HG02798 (cell line): ENCODE data around the gene DRD1.
"Not testable (repeated sequence)": the region's sequence is repeated elsewhere in the genome, so short reads cannot be mapped to it uniquely, and the experiment has no call there.

ENCODE experiments used
- ATAC-seq: cut with Tn5 transposase; IDR thresholded peaks from one replicate; pipeline ENCODE4 v1.9.1; 2021; ENCODE audit warnings: mild to moderate bottlenecking; ENCODE audit not compliant: unreplicated experiment, poor library complexity

Gene DRD1

DNA sequence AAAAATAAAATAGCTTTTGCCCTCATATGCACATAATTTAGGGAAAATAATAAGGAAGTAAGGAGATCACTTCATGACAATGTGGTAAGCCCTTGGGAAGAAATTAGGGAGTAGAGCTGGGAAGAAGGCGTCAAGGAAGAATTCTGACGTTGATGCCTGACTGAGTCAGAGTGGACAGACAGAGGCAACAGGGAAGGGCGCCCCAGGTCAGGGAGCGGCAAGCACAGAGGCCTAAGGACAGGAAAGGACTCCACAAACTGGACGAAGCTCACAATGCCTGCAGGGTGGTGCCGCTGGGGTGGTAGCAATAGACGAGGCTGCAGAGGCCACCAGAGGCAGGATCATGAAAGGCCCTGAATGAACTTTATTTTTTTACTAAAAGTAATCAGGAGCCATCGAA, 7.6 kb downstream of the DRD1 start:
- no peak for ATAC-seq

DNA sequence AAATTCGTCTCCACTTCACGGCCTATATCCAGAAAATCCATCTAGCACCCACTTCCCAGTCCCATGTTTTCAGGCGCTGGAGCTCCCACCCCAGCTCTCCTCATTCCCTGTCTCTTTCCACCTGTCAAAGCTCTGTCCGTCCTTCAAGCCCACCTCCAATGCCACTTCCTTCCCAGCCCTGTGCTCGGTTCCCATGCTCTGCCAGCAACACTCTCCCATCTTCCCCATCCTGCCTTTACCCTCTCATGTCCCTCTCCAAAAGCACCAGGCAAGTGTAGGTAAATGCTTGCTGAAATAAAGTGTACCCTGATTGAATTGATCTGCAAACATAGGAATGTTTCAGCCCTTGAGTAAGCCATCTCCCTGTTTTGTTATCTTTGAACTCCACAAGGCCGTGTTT, 9.2 kb downstream of the DRD1 start:
- ATAC-seq, result no peak

DNA sequence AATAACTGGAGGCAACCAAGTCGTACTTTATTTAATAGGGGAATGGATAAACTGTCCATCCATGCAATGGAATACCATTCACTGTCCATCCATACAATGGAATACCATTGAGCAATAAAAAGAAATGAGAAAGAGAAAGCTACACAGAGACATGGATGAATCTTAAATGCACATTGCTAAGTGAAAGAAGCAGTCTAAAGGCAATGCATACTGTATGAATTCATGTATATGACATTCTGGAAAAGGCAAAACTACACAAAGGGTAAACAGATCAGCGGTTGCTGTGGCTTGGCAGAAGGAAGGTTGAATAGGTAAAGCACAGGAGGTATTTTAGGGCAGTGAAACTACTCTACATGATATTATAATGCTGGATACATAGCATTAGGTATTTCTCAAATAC, 16.2 kb downstream of the DRD1 start:
- ATAC-seq, result no peak

DNA sequence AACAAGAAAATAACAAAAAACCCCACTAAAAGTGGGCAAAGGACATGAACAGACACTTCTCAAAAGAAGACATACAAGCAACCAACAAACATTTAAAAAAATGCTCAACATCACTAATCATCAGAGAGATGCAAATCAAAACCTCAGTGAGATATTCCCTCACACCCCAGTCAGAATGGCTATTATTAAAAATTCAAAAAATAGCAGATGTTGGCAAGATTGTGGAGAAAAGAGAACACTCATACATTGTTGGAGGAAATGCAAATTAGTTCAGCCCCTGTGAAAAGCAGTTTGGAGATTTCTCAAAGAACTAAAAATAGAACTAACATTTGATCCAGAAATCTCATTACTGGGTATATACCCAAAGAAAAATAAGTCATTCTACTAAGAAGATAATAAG, 19.4 kb downstream of the DRD1 start:
- ATAC-seq, result not testable (repeated sequence)

DNA sequence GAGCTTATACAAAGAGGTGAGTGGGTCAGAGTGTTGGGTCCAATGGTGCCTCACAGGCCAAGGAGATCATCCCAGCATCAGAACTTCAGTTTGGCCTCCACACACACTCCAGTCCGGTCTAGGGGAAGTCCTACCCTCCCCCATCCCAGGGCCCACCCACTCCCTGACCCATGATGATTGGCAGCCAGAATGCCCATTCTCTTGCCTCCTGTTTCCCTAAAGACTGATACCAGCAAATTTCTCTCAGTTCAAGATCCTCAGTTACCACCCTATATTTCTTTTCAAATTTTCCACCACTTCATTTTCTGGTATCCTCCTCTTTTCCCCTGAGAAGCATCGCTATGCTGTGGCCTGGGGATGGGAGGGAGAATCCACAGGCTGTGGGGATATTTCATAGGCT, 21.9 kb downstream of the DRD1 start:
- no peak for ATAC-seq

DNA sequence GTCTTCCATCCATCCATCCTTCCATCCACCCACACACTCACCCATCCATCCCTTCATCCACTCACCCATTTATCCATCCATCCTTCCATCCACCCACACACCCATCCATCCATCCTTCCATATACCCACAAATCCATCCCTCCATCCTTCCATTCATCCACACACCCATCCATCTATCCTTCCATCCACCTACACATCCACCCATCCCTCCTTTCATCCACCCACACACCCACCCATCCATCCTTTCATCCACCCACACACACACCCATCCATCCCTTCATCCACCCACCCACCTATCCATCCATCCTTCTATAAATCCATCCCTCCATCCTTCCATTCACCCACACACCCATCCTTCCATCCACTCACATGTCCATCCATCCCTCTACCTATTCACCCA, 23.6 kb downstream of the DRD1 start:
- ATAC-seq, result no peak

DNA sequence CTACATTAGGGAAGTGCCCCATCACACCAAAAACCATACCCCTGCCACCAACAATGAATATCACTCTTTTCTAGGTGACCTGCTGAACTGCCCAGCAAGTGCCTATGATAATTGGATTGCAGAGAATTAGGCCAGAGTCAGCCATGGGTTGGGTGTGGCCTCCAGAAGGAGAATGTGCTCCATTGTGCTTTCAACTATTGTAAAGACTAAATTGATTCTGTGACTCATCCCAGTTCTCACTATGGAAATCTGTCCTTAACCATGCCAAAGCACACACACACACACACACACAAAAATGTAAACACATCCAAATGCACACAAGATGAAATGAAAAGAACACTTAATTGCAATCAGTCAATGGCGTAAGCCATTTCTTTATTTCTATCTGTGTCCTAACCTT, 25.7 kb downstream of the DRD1 start:
- ATAC-seq, result no peak

DNA sequence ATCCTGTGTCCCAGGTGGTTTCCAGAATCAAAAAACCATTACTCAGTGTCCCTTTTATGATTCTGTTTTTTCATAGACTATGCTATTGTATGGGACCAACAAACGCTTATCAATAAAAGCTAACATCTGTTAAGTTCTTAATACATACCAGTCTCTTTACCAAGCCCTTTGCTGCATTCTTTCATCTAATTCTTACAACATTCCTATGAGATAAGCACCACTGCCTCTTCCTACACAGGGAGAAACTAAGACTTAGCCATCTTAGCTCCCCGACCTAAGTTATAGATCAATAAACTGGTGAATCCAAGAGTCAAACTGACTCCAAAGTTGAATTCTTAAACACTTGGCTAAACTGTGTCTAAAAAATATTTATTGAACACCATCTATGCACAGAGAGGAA, 26.6 kb downstream of the DRD1 start:
- ATAC-seq, result no peak

DNA sequence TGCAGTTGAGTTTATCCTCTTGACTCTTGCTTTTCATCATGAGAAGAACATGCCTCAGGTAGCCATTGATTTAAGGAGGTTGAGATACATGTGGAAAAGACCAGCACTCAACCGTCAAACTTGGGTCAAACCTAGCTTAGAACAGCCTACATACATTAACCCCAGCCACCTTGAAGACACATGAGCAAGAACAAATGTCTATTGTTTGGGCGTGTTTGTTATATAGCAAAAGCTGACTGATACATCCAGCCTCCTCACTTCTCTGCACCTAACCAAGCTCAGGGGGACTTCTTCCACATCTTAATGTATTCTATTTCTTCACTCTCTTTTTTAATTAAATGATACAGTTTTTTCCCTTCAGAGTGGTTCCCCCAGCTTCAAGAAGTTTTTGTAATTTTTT, 28.7 kb downstream of the DRD1 start:
- ATAC-seq, result no peak

DNA sequence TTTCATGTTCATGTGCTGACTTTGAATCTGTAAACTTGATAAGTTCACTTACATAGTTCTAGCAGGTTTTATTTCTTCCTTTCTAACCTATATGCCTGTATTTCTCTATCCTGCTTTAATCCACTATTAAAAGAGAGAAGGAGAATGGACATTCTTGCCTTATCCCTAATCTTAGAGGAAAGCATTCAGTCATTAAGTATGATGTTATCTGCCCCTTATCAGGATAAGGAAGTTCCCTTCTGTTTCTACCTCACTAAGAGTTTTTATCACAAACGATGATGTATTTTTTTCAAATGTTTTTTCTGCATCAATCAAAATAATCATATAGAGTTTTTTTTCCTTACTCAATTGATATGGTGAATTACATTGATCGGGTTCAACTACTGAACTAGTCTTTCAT, 33.1 kb downstream of the DRD1 start:
- no peak for ATAC-seq

DNA sequence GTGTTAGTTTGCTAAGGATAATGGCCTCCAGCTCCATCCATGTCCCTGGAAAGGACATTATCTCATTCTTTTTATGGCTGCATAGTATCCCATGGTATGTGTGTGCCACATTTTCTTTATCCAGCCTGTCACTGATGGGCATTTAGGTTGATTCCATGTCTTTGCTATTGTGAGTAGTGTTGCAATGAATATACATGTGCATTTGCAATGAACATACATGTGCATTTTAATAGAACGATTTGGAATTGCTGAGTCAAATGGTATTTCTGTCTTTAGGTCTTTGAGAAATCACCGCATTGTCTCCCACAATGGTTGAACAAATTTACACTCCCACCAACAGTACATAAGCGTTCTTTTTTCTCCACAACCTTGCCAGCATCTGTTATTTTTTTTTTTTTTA, 37.7 kb downstream of the DRD1 start:
- ATAC-seq, result no peak

DNA sequence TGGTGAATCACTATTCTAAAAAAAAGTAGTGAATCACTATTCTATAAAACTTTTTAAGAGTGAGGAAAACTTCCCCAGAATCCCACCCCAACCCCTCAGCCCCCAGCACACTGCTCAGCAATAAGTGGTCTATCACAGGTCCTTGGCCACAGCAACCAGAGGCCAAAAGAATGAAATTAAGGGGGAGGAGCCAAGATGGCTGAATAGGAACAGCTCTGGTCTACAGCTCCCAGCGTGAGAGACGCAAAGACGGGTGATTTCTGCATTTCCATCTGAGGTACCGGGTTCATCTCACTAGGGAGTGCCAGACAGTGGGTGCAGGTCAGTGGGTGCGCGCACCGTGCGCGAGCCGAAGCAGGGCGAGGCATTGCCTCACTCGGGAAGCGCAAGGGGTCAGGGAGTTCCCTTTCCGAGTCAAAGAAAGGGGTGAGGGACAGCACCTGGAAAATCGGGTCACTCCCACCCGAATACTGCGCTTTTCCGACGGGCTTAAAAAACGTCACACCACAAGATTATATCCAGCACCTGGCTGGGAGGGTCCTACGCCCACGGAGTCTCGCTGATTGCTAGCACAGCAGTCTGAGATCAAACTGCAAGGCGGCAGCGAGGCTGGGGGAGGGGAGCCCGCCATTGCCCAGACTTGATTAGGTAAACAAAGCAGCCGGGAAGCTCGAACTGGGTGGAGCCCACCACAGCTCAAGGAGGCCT, 46.2 kb downstream of the DRD1 start:
- not testable (repeated sequence) for ATAC-seq

DNA sequence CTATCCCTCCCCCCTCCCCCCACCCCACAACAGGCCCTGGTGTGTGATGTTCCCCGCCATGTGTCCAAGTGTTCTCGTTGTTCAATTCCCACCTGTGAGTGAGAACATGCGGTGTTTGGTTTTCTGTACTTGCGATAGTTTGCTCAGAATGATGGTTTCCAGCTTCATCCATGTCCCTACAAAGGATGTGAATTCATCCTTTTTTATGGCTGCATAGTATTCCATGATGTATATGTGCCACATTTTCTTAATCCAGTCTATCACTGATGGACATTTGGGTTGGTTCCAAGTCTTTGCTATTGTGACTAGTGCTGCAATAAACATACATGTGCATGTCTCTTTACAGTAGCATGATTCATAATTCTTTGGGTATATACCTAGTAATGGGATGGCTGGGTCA, 48.6 kb downstream of the DRD1 start:
- not testable (repeated sequence) for ATAC-seq

DNA sequence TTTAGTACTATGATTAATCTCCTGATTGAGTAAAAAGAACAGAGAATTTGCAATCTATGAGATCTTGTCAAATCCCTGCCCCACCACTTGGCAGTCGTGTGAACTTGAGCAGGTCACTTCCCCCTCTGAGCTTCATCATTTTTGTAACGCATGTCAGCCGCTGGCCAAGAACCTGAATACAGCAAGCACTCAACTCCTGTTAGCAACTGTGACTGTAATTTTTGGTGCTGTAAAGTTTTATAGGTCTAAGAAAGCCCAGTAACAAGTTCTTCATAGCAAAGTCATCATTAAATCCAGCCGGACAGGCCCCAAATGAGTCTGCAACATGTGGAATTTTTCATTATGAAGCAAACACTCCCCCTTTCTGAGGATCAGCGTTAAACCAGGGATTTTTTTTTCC, 49.4 kb downstream of the DRD1 start:
- no peak for ATAC-seq

DNA sequence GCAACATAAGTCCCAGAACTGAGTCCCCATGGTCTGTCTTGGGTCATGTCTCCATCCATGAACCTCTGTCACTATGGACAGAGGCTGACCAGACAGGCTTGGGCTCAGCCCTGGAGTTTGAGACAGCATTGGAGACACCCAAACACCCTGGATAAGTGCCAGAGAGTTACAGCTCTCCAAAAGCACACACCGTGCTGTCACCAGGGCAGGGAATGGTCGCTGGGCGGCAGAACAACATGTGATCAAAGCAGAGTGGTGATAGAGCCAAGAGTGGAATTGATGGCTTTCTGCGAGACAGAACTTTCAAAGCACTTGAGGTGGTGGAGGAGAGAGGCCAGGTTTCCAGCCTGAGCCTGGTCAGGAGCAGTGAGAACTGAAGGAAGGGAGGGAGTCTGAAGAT, 50.1 kb downstream of the DRD1 start:
- no peak for ATAC-seq

DNA sequence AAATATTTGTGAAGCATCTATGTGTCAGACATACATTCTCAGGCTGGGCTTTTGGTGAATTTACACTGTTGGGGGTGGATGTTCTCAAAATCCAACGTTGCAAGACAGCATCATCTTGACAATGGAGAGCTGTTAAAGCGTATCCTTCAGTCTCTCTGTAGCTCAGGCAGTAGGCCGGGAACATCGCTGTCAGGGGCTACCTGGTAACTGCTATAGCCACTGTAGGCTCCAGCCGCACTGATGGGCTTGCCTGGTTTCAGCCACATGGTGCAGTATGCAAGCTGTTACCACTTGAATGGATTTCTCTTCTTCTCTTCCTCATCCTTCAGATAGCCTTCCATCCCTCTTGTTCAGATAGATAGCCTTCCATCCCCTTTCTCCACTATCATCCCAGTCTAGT, 51.7 kb downstream of the DRD1 start:
- ATAC-seq, result no peak

DNA sequence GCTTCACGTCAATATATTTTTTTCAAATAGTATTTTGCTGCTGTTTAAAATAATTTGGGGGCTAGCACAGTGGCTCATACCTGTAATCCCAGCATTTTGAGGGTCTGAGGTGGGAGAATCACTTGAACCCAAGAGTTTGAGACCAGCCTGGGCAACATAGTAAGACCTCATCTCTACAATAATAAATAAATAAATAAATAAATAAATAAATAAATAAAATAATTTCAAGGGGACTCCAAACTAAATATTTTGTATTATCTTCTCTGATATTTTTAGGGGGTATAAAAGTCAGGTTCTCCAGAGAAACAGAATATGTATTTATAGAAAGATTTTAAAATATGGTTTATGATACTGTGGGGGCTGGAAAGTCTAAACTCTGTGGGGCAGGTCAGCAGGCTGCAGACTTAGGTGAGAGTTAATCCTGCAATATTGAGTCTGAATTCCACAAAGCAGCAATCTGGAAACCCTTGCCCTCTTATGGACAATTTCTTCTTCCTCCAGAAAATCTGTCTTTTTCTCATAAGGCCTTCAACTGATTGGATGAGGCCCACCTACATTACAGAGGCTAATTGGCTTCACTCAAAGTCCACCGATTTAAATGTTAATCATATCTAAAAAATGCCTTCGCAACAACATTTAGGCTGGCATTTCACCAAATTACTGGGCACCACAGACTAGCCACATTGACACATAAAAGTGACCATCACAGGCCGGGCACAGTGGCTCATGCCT, 53.5 kb downstream of the DRD1 start:
- ATAC-seq, result no peak
